H1 (cell line): ENCODE results near the gene BCL11A.

Experiments used
- BRCA1 ChIP-seq: IDR thresholded peaks from 2 replicates; pipeline ENCODE4 v1.6.1; 2012; ENCODE audit warnings: low read depth, low read length, improper control_type of control experiment
- CHD7 ChIP-seq: fragments of 300-600 bp; sonication (generic); IDR thresholded peaks from 2 replicates; pipeline ENCODE4 v1.7.1; 2012; ENCODE audit warnings: low read length, moderate library complexity, mild to moderate bottlenecking, inconsistent platforms; ENCODE audit not compliant: insufficient replicate concordance
- CTCF ChIP-seq, 3 experiments: IDR thresholded peaks; 1 replicate in 2 of 3; 2 replicates in 1 of 3; pipeline versions ENCODE4 v1.5.1 to v1.6.1; 2011; ENCODE audit warnings: low read length in 3 of 3, mild to moderate bottlenecking in 3 of 3, inconsistent platforms in 2 of 3, low read depth in 1 of 3, moderate library complexity in 1 of 3; ENCODE audit not compliant: insufficient read depth in 1 of 3; ENCODE audit errors: control extremely low read depth in 1 of 3
- EP300 ChIP-seq, 2 experiments: IDR thresholded peaks; 1 replicate in 1 of 2; 2 replicates in 1 of 2; pipeline ENCODE4 v1.6.1; 2011 to 2012; ENCODE audit warnings: low read depth in 2 of 2, low read length in 2 of 2, mild to moderate bottlenecking in 2 of 2, borderline replicate concordance in 1 of 2, inconsistent platforms in 1 of 2, moderate library complexity in 1 of 2
- NANOG ChIP-seq: IDR thresholded peaks from 2 replicates; pipeline ENCODE4 v1.6.1; 2011; ENCODE audit warnings: low read length, low read depth, mild to moderate bottlenecking, inconsistent platforms; ENCODE audit not compliant: insufficient read depth, poor library complexity, severe bottlenecking
- POLR2A ChIP-seq, 2 experiments: IDR thresholded peaks; 1 replicate in 1 of 2; 2 replicates in 1 of 2; pipeline ENCODE4 v1.6.1; 2011; ENCODE audit warnings: low read depth in 2 of 2, low read length in 2 of 2, mild to moderate bottlenecking in 2 of 2; ENCODE audit errors: control extremely low read depth in 1 of 2
- POLR2AphosphoS5 ChIP-seq: IDR thresholded peaks from 2 replicates; pipeline ENCODE4 v1.6.1; 2011; ENCODE audit warnings: low read depth, low read length
- SP2 ChIP-seq: IDR thresholded peaks from 2 replicates; pipeline ENCODE4 v1.6.1; 2012; ENCODE audit warnings: mild to moderate bottlenecking, low read length, inconsistent platforms
- ZNF274 ChIP-seq: IDR thresholded peaks from 2 replicates; pipeline ENCODE4 v1.7.0; 2012; ENCODE audit warnings: low read length, borderline replicate concordance; ENCODE audit errors: extremely low read depth
- TF ChIP-seq, protein P1 (sequence below): IDR thresholded peaks from 2 replicates; pipeline ENCODE4 v1.6.1; 2011; ENCODE audit warnings: low read length, improper control_type of control experiment

- TF ChIP-seq SP2 = no peak
- no peak for TF ChIP-seq BRCA1
- TF ChIP-seq POLR2AphosphoS5 = no peak
- TF ChIP-seq ZNF274 = no peak
- TF ChIP-seq EP300 (IDR thresholded peaks at IDR 0.05; ENCODE audit: borderline replicate concordance in 1 of 2, low read depth in 2 of 2, low read length in 2 of 2) = no peak
- TF ChIP-seq NANOG = no peak
- TF ChIP-seq CTCF (IDR thresholded peaks at IDR 0.05; ENCODE audit: control extremely low read depth in 1 of 3, insufficient read depth in 1 of 3, low read depth in 1 of 3, low read length in 3 of 3) = no peak
- TF ChIP-seq CHD7 = no peak
- TF ChIP-seq, protein P1, sequence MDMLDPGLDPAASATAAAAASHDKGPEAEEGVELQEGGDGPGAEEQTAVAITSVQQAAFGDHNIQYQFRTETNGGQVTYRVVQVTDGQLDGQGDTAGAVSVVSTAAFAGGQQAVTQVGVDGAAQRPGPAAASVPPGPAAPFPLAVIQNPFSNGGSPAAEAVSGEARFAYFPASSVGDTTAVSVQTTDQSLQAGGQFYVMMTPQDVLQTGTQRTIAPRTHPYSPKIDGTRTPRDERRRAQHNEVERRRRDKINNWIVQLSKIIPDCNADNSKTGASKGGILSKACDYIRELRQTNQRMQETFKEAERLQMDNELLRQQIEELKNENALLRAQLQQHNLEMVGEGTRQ = no peak
- TF ChIP-seq POLR2A (IDR thresholded peaks at IDR 0.05; ENCODE audit: control extremely low read depth in 1 of 2, low read depth in 2 of 2, low read length in 2 of 2) = no peak
These were observed 72.2 kb downstream of the BCL11A start for GRCh38 chr2:60481257-60481656.
